ENCODE measurements around the gene WDR76. TPM values are rescaled to one million over a fixed set of nuclear protein-coding genes. Genes with fewer than 3 reads are reported as not detected.

Gene WDR76
- total and polyA plus RNA-seq, 4 donors = 2.4 to 6.2 (median 4.1) TPM

- Histone ChIP-seq H3K4me3 (no peak overlapping the region), H3K9me3 (ENCODE audit: control insufficient read depth in 4 of 4, insufficient read depth in 3 of 4, low read length in 3 of 4) (no peaks in the 10 kb centered on the region), H3K27ac (ENCODE audit: low read depth in 1 of 2, low read length in 1 of 2) (peak overlapping the region in 1 of 2 donors; percentile 64), H3K9ac (ENCODE audit: insufficient read depth in 1 of 2, low read length in 2 of 2) (no peak overlapping the region), H3K4me1 (ENCODE audit: control insufficient read depth in 5 of 5, insufficient read depth in 5 of 5, low read length in 5 of 5) (peaks cover 0 to 5% (median 2%) of the 10 kb centered on the region in 5 donors), H3K27me3 (ENCODE audit: control insufficient read depth in 3 of 3, insufficient read depth in 3 of 3, low read length in 2 of 3) (no peaks in the 10 kb centered on the region), H3K36me3 (ENCODE audit: control insufficient read depth in 4 of 4, insufficient read depth in 4 of 4, low read length in 4 of 4) (no peaks in the 10 kb centered on the region)
- DNase-seq (no peak), ATAC-seq (ENCODE audit: insufficient read depth, low FRiP score) (no peak)
- WGBS, 2 donors = 79 to 90% methylated on average over 1 of the region's 1 CpG
- no peak for TF ChIP-seq CTCF (IDR thresholded peaks at IDR 0.05; ENCODE audit: control extremely low read depth, extremely low read depth)
These were observed 87.1 kb downstream of the WDR76 start for GRCh38 chr15:43913941-43914340.

- no peak overlapping the region for H3K9ac ChIP-seq (ENCODE audit: insufficient read depth in 1 of 2, low read length in 2 of 2)
- H3K27ac ChIP-seq (ENCODE audit: low read depth in 1 of 2, low read length in 1 of 2) = no peak overlapping the region
- peaks cover 0 to 5% (median 2%) of the 10 kb centered on the region in 5 donors for H3K4me1 ChIP-seq (ENCODE audit: control insufficient read depth in 5 of 5, insufficient read depth in 5 of 5, low read length in 5 of 5)
- TF ChIP-seq CTCF (IDR thresholded peaks at IDR 0.05; ENCODE audit: control extremely low read depth, extremely low read depth) = no peak
- H3K27me3 ChIP-seq (ENCODE audit: control insufficient read depth in 3 of 3, insufficient read depth in 3 of 3, low read length in 2 of 3) = no peaks in the 10 kb centered on the region
- no peaks in the 10 kb centered on the region for H3K9me3 ChIP-seq (ENCODE audit: control insufficient read depth in 4 of 4, insufficient read depth in 3 of 4, low read length in 3 of 4)
- DNase-seq = peak in 2 of 3 donors; percentile 4 to 10
- no peaks in the 10 kb centered on the region for H3K36me3 ChIP-seq (ENCODE audit: control insufficient read depth in 4 of 4, insufficient read depth in 4 of 4, low read length in 4 of 4)
- 73 to 83% methylated on average over 5 of the region's 5 CpGs for WGBS, 2 donors
- no peak overlapping the region for H3K4me3 ChIP-seq
- ATAC-seq (ENCODE audit: insufficient read depth, low FRiP score) = no peak
These were observed 89.0 kb downstream of the WDR76 start for GRCh38 chr15:43915631-43916325.

GRCh38 chr15:43916326-43916660 lies 89.5 kb downstream of the WDR76 start:
- no peak for TF ChIP-seq CTCF (IDR thresholded peaks at IDR 0.05; ENCODE audit: control extremely low read depth, extremely low read depth)
- DNase-seq = no peak
- no peak for ATAC-seq (ENCODE audit: insufficient read depth, low FRiP score)
- peaks cover 0 to 5% (median 2%) of the 10 kb centered on the region in 5 donors for H3K4me1 ChIP-seq (ENCODE audit: control insufficient read depth in 5 of 5, insufficient read depth in 5 of 5, low read length in 5 of 5)
- H3K9me3 ChIP-seq (ENCODE audit: control insufficient read depth in 4 of 4, insufficient read depth in 3 of 4, low read length in 3 of 4) = no peaks in the 10 kb centered on the region
- H3K27me3 ChIP-seq (ENCODE audit: control insufficient read depth in 3 of 3, insufficient read depth in 3 of 3, low read length in 2 of 3) = no peaks in the 10 kb centered on the region
- no peak overlapping the region for H3K27ac ChIP-seq (ENCODE audit: low read depth in 1 of 2, low read length in 1 of 2)
- WGBS, 2 donors = 93 to 96% methylated on average over 4 of the region's 4 CpGs
- H3K4me3 ChIP-seq = no peak overlapping the region
- no peaks in the 10 kb centered on the region for H3K36me3 ChIP-seq (ENCODE audit: control insufficient read depth in 4 of 4, insufficient read depth in 4 of 4, low read length in 4 of 4)
- H3K9ac ChIP-seq (ENCODE audit: insufficient read depth in 1 of 2, low read length in 2 of 2) = no peak overlapping the region

Small RNA genes lying within 50 kb of the gene (small RNA-seq; reads per million reads assigned to genes)
- gene MIR1282 (ENCODE audit: low replicate concordance) = not detected
- gene RF00019 (ENCODE audit: low replicate concordance) = not detected

Other genes with a start within 250 kb of the WDR76 start
- 10 to 100 TPM; 23.9 to 40.2 TPM for gene PPIP5K1, start 236.8 kb upstream of the WDR76 start, total RNA-seq
- gene PPIP5K1, start 236.8 kb upstream of the WDR76 start, polyA plus RNA-seq = 1 to 10 TPM; 8.0 to 8.9 TPM
- gene CKMT1B, start 233.0 kb upstream of the WDR76 start, total RNA-seq = 1 to 10 TPM in 1 of 2 donors, not detected in 1; 6.9 TPM
- gene CKMT1B, start 233.0 kb upstream of the WDR76 start, polyA plus RNA-seq = 1 to 10 TPM; 2.6 to 4.2 TPM
- 1 to 10 TPM in 1 of 2 donors, under 1 TPM in 1; 0.40 to 1.0 TPM for gene STRC, start 208.2 kb upstream of the WDR76 start, total RNA-seq
- gene STRC, start 208.2 kb upstream of the WDR76 start, polyA plus RNA-seq = under 1 TPM; 0.03 to 0.28 TPM
- 1 to 10 TPM; 1.8 to 5.6 TPM for gene CATSPER2, start 178.2 kb upstream of the WDR76 start, total RNA-seq
- gene CATSPER2, start 178.2 kb upstream of the WDR76 start, polyA plus RNA-seq = 1 to 10 TPM; 2.9 to 4.2 TPM
- 1 to 10 TPM in 1 of 2 donors, under 1 TPM in 1; 0.46 to 6.8 TPM for gene CKMT1A, start 133.1 kb upstream of the WDR76 start, total RNA-seq
- 1 to 10 TPM; 3.1 to 5.0 TPM for gene CKMT1A, start 133.1 kb upstream of the WDR76 start, polyA plus RNA-seq
- gene PDIA3, start 80.6 kb upstream of the WDR76 start, total RNA-seq = 100 to 1,000 TPM; 235 to 580 TPM
- gene PDIA3, start 80.6 kb upstream of the WDR76 start, polyA plus RNA-seq = 100 to 1,000 TPM; 365 to 404 TPM
- gene ELL3, start 50.0 kb upstream of the WDR76 start, total RNA-seq = 10 to 100 TPM in 1 of 2 donors, 1 to 10 TPM in 1; 4.8 to 15.5 TPM
- 1 to 10 TPM; 3.6 to 4.2 TPM for gene ELL3, start 50.0 kb upstream of the WDR76 start, polyA plus RNA-seq
- gene SERF2, start 34.7 kb upstream of the WDR76 start, total RNA-seq = 100 to 1,000 TPM; 334 to 924 TPM
- 1,000 to 10,000 TPM; 2,106 to 3,331 TPM for gene SERF2, start 34.7 kb upstream of the WDR76 start, polyA plus RNA-seq
- under 1 TPM in 1 of 2 donors, not detected in 1; 0.18 TPM for gene SERINC4, start 26.8 kb upstream of the WDR76 start, total RNA-seq
- gene SERINC4, start 26.8 kb upstream of the WDR76 start, polyA plus RNA-seq = under 1 TPM; 0.24 to 0.46 TPM
- gene HYPK, start 26.4 kb upstream of the WDR76 start, total RNA-seq = 10 to 100 TPM in 1 of 2 donors, 1 to 10 TPM in 1; 7.1 to 17.3 TPM
- 10 to 100 TPM in 1 of 2 donors, 1 to 10 TPM in 1; 8.4 to 24.6 TPM for gene HYPK, start 26.4 kb upstream of the WDR76 start, polyA plus RNA-seq
- 10 to 100 TPM; 16.1 to 17.4 TPM for gene MFAP1, start 2.3 kb upstream of the WDR76 start, total RNA-seq
- gene MFAP1, start 2.3 kb upstream of the WDR76 start, polyA plus RNA-seq = 10 to 100 TPM; 12.5 to 21.8 TPM

Measured in lung (tissue), 13 donors.